ENCODE results near the gene PTPRA. TPM values are rescaled to one million over a fixed set of nuclear protein-coding genes. Genes with fewer than 3 reads are reported as not detected.

Gene PTPRA, protein sequence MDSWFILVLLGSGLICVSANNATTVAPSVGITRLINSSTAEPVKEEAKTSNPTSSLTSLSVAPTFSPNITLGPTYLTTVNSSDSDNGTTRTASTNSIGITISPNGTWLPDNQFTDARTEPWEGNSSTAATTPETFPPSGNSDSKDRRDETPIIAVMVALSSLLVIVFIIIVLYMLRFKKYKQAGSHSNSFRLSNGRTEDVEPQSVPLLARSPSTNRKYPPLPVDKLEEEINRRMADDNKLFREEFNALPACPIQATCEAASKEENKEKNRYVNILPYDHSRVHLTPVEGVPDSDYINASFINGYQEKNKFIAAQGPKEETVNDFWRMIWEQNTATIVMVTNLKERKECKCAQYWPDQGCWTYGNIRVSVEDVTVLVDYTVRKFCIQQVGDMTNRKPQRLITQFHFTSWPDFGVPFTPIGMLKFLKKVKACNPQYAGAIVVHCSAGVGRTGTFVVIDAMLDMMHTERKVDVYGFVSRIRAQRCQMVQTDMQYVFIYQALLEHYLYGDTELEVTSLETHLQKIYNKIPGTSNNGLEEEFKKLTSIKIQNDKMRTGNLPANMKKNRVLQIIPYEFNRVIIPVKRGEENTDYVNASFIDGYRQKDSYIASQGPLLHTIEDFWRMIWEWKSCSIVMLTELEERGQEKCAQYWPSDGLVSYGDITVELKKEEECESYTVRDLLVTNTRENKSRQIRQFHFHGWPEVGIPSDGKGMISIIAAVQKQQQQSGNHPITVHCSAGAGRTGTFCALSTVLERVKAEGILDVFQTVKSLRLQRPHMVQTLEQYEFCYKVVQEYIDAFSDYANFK
- total RNA-seq (2014; rRNA removed; shearing (Covaris generic)) (28.1 and 33.3 TPM in 2 replicates), total RNA-seq (2022) (47.2 and 54.9 TPM in 2 replicates), Bru-seq, nascent RNA (percentile 80 among the genes with signal in this experiment), BruChase-seq, experiment 1, labeled RNA remaining after a 6-hour chase (percentile 79 among the genes with signal in this experiment), BruChase-seq, experiment 2, labeled RNA remaining after a 2-hour chase (percentile 74 among the genes with signal in this experiment)
- long read RNA-seq, transcript PTPRA-205 (24 exons, 3,337 nt), result minor isoform, 6 of 188 reads
- long read RNA-seq, transcript PTPRA-201 (23 exons, 3,725 nt), result major isoform, 103 of 188 reads
- long read RNA-seq, partial matches to known transcripts, result 9 of 188 reads
- long read RNA-seq, other reads (novel, unspliced or antisense), result 69 of 188 reads

DNA sequence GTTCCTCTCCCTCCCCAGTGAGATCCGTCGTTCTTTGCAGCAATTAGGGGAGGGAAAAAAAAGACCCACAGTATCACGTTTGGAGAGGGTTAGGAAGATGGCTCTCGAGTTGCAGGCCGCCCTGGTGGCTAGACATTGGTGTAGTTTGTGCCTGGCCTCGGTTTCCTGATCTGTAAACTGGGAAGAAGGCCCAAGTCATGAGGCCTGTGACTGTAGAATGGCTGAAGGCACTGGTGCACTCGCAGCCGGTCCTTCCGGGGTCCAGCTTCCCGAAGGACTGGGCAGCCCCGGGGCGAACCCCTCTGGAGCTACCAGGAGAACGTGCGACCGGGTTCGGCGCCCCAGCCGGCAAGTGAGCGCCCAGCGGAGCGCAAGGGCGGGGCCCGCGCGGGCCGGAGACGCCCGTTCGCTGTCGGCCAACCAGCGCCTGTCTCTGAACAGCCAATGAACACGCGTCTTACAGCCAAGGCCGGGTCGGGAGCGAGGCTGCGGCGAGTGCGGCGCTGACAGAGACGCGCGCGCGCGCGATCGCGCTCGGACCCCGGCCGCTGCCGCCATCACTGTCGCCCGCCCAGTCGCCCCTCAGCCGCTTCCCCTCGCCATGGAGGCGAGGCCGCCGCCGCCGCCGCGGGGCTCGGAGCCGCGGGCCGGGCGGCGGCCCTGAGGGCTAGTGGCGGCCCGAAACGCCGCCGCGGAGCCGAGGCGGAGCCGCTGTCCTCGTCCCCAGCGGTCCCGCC, at the start of gene PTPRA:
PTPRA (plus strand) TSS at position 472 of the 737 bp plus-strand sequence. CDS start 90,797 bp downstream, outside the sequence.
- Histone ChIP-seq H2AFZ (ENCODE audit: low read length) (peak within 1 kb of the TSS; percentile 92), H3K9me2 (ENCODE audit: insufficient read depth, low read length) (no peaks in the 10 kb centered on the region), H3K9me3 (ENCODE audit: low read length) (no peaks in the 10 kb centered on the region), H3K36me3 (ENCODE audit: insufficient read depth, low read length) (peaks cover 24% of the 10 kb centered on the region), H3K27ac (ENCODE audit: low read depth, low read length, poor library complexity, severe bottlenecking) (peak within 1 kb of the TSS; percentile 56), H4K20me1 (ENCODE audit: insufficient read depth, low read length) (peaks cover 12% of the 10 kb centered on the region; the same call in 1 of the 2 replicates), H3K4me2 (ENCODE audit: low read length) (peak within 1 kb of the TSS; percentile 95), H3K4me3 (ENCODE audit: low read depth, low read length, poor library complexity, severe bottlenecking) (peak within 1 kb of the TSS; percentile 87), H3K79me2 (ENCODE audit: insufficient read depth, low read depth, low read length) (peaks cover 43% of the 10 kb centered on the region), H3K4me1 (ENCODE audit: insufficient read depth, low read length, poor library complexity, severe bottlenecking) (peaks cover 33% of the 10 kb centered on the region)
- CTCF ChIA-PET (ENCODE audit: unreplicated experiment), result no interaction called here
- POLR2A ChIA-PET, result interaction anchor here (0.6 to 1.3 kb wide), 2 partner anchors 9 to 58 kb away, joined by 3 read pairs; no protein-coding TSS in a partner anchor
- no peak for TF ChIP-seq EZH2phosphoT487 (IDR thresholded peaks at IDR 0.05; ENCODE audit: borderline replicate concordance, low read depth, low read length)
- TF ChIP-seq, protein P1, sequence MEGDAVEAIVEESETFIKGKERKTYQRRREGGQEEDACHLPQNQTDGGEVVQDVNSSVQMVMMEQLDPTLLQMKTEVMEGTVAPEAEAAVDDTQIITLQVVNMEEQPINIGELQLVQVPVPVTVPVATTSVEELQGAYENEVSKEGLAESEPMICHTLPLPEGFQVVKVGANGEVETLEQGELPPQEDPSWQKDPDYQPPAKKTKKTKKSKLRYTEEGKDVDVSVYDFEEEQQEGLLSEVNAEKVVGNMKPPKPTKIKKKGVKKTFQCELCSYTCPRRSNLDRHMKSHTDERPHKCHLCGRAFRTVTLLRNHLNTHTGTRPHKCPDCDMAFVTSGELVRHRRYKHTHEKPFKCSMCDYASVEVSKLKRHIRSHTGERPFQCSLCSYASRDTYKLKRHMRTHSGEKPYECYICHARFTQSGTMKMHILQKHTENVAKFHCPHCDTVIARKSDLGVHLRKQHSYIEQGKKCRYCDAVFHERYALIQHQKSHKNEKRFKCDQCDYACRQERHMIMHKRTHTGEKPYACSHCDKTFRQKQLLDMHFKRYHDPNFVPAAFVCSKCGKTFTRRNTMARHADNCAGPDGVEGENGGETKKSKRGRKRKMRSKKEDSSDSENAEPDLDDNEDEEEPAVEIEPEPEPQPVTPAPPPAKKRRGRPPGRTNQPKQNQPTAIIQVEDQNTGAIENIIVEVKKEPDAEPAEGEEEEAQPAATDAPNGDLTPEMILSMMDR (conservative IDR thresholded peaks at IDR 0.05; ENCODE audit: low read length), result no peak
- intact Hi-C loops (cut with micrococcal nuclease; ENCODE audit: unreplicated experiment), result loop anchor here (2.0 kb wide), 1 partner anchor 220 kb away; the partner anchor contains the start of gene NOP56
- BruUV-seq (replicated peaks), result TSS peak; percentile 99
- DNase-seq (ENCODE audit: low spot score), result peak; percentile 95

DNA sequence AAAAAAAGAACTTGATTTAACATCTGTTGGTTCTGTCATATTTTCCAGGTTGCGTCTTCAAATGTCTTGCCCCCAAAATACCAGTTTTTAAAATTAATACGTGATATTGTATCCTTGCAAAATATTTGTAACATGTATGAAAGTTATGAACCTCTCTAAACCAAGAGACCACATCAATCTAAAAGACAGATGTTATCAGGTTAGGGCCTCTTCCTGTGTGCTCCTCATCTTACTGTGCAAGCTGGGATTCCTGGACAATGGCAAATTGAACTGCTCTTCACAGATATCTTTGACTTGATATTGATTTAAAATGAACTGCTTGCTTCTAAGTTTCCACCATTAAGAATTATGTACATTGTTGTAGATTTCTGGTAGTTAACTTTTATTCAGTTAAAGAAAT, 47.5 kb upstream of the PTPRA start:
- Histone ChIP-seq H3K9me2 (ENCODE audit: insufficient read depth, low read length) (no peaks in the 10 kb centered on the region), H3K4me1 (ENCODE audit: insufficient read depth, low read length, poor library complexity, severe bottlenecking) (peaks cover 8% of the 10 kb centered on the region), H3K36me3 (ENCODE audit: insufficient read depth, low read length) (no peaks in the 10 kb centered on the region), H3K79me2 (ENCODE audit: insufficient read depth, low read depth, low read length) (no peaks in the 10 kb centered on the region), H3K4me2 (ENCODE audit: low read length) (no peak overlapping the region), H3K4me3 (ENCODE audit: low read depth, low read length, poor library complexity, severe bottlenecking) (no peak overlapping the region), H2AFZ (ENCODE audit: low read length) (no peak overlapping the region), H3K9me3 (ENCODE audit: low read length) (0 out of 2 replicates have a peak, but pooled peaks cover 5% of the 10 kb centered on the region), H4K20me1 (ENCODE audit: insufficient read depth, low read length) (no peaks in the 10 kb centered on the region), H3K27ac (ENCODE audit: low read depth, low read length, poor library complexity, severe bottlenecking) (no peak overlapping the region)
- BruUV-seq (replicated peaks), result no TSS peak
- no peak for DNase-seq (ENCODE audit: low spot score)
- CTCF ChIA-PET (ENCODE audit: unreplicated experiment), result no interaction called here
- intact Hi-C loops (cut with micrococcal nuclease; ENCODE audit: unreplicated experiment), result no loop called here
- POLR2A ChIA-PET, result no interaction called here
- no peak for TF ChIP-seq EZH2phosphoT487 (IDR thresholded peaks at IDR 0.05; ENCODE audit: borderline replicate concordance, low read depth, low read length)
- TF ChIP-seq, protein P1 (conservative IDR thresholded peaks at IDR 0.05; ENCODE audit: low read length), result no peak
